ENCODE measurements around the gene KTN1.

The KTN1 gene

DNA sequence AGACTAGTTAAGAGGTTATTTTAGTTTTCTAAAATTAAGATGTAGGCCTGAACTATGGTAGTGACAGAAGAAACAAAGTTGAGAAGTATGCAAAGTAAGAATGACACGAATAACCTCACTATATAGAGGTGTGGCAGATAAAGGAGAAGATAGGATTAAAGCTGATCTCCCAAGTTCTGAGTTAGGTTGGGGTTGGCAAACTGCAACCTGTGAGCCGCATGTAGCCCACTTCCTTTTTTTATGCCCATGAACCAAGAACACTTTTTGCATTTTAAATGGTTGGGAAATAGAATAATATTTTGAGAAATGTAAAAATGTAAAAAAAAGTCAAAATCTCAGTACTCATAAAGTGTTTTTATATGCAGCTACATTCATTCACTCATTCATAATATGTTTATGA lies 34.3 kb downstream of the KTN1 start:
- no peak for DNase-seq

DNA sequence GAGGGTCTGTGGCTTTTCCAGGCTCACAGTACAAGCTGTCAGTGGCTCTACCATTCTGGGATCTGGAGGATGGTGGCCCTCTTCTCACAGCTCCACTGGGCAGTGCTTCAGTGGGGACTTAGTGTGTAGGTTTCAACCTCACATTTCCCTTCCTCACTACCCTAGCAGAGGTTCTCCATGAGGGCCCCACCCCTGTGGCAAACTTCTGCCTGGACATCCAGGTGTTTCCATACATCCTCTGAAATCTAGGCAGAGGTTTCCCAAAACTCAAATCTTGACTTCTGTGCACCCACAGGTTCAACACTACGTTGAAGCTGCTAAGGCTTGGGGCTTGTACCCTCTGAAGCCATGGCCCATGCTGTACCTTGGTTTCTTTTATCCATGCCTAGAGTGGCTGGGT lies 40.3 kb downstream of the KTN1 start:
- no peak for DNase-seq

DNA sequence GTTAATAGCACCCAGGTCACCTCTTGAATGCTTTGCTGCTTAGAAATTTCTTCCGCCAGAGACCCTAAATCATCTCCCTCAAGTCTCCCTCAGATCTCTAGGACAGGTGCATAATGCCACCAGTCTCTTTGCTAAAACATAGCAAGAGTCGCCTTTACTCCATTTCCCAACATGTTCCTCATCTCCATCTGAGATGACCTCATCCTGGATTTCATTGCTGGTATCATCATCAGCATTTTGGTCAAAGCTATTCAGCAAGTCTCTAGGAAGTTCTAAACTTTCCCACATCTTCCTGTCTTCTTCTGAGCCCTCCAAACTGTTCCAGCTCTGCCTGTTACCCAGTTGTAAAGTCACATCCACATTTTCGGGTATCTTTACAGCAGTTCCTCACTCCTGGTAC lies 41.0 kb downstream of the KTN1 start:
- no peak for DNase-seq

DNA sequence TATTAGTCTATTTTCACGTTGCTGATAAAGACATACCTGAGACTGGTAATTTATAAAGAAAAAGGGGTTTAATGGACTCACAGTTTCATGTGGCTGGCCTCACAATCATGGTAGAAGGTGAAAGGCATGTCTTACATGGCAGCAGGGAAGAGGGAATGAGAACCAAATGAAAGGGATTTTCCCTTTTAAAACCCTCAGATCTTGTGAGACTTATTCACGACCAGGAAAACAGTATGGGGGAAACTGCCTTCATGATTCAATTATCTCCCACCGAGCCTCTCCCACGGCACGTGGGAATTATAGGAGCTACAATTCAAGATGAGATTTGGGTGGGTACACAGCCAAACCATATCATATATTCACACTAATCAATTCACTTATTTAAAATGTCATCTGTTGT lies 41.4 kb downstream of the KTN1 start:
- no peak for DNase-seq

DNA sequence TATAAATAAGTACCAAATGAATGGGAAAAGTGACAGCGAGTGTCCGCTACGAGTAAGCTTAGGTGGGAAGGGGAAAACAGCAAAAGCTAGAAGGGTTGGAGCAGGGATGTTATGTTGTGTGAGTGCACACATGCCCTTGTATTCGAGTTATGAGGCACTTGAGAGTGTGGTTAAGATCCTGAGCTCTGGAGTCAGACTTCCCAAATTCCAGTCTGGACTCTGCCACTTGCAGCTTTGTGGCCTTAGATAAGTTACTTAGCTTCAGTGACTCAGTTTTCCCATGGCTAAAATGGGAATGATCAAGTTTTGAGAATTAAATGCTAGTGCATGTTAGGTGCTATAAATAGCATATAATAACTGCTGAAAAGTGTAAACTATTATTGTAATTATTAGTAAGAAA lies 44.9 kb downstream of the KTN1 start:
- no peak for DNase-seq

DNA sequence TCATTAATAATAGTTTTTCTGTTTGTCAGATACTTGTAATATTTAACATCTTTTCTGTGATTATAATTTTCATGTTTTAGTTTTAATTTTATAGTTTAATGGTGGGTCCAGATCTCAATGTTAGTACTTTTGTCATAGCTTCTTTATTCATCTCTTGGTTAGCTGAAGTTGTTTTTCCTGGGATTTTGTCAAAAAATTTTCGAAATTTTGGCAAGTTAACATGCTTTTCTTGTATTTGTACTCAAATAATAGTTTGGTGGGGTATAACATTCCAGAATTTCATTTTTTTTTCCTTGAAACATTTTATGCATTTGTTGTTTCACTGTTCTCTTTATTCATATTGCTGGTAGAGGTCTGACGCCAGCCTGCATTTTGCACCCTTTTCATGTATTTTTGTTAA lies 45.5 kb downstream of the KTN1 start:
- no peak for DNase-seq

DNA sequence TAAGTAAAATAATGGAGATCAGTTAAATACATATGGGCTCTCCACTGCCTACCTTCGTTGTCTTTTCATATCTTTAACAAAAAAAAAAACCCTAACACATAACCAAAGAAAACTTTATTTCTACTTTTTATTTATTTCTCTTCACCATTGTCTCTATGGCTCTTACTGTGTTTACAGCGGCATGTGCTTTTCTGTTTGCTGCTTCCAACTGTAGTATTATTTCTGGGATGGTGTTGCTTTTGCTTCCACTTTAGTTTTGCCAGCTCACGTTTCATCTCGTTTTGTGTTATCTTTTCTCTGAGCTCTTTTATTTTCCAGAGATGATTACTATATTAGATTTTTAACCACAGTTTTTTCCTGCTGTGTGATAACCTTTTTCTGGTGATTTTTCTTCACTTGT lies 46.1 kb downstream of the KTN1 start:
- no peak for DNase-seq

DNA sequence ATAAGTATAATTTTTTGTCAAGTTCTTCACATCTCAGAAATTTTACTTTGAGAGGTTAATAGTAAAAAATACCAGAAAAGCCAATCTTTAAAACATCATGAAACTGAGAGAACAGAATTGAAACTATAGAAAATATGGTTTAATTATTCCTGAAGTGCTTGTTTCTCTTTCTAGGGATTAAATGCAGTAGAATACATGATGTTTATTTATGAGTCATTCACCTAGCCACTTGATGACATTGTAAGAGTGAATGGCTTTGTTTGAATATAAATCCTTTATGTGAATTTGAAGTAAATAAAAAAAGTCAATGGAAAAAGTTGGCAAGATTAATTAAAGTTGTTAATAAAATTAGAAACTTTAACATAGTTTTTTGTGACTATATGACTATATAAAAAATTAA lies 48.4 kb downstream of the KTN1 start:
- DNase-seq, result no peak

DNA sequence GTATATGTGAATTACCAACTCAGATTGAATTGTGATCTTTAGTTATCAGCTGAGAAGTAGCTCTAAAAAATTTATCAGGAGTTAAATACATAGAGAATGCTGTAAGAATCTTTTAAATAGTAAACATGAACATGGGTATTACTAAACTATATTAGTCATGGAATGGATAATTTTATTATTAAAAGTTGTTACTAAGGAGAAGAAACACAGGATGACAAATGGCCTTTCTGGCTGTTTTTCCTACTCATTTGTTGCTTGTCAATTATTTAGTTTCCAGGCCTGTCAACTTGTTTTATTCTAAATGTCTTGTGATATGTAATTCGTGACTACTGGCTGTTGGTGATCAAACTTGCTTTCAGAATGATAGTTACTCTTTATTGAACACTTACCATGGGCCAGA lies 58.7 kb downstream of the KTN1 start:
- DNase-seq, result no peak

DNA sequence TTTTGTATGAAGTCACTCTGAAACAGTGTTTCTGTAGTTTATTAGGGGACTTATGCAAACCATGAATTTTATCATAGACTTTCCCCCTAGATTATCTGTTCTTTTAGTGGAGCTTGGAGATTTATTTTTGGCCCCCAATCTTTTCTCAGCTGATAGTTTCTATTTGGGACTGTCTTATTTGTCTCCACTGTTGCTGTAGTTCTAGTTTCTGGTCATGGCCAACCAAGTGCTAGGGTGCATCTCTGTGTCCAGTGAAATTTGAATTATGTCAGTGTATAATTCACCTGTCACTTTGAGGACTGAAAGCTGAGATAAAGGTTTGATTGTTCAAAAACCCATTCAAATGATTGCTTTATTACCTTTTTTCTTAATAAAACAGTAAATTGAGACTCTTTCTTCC lies 61.3 kb downstream of the KTN1 start:
- no peak for DNase-seq

DNA sequence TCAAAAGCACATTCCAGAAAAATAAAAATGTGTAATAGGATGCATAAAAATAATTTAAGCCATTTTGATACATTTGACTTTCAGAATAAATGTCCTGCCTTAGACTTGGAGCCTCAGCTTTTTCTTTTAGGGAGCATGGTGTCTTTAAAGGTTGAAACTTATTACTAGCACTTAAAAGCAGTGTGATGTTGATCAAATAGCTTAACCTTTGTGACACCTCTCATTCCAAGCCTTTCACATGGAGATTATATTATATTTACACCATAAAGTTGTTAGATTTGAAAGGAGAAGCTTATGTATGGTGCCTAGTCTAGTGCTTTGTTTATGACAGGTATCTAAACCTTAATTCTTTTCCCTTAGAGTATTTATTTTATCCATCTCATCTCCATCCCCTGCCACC lies 61.9 kb downstream of the KTN1 start:
- no peak for DNase-seq

DNA sequence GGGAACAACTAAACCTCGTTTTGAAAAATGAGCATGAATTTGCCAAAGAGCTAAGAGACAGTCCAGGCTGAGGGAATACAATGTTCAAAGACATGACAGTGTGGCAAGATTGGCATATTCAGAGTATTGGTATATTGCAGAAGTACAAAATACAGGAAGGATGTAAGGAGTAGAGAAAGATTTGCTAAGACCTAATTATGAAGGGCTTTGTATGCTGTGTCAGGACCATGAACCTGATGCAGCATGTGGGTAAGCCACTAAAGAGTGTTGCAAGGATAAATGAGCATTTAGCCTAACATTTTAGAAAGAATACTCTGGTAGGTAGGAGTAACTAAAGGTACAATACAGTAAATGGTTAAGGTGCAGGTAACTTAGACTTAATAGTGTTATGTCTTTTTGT lies 65.1 kb downstream of the KTN1 start:
- DNase-seq, result no peak

DNA sequence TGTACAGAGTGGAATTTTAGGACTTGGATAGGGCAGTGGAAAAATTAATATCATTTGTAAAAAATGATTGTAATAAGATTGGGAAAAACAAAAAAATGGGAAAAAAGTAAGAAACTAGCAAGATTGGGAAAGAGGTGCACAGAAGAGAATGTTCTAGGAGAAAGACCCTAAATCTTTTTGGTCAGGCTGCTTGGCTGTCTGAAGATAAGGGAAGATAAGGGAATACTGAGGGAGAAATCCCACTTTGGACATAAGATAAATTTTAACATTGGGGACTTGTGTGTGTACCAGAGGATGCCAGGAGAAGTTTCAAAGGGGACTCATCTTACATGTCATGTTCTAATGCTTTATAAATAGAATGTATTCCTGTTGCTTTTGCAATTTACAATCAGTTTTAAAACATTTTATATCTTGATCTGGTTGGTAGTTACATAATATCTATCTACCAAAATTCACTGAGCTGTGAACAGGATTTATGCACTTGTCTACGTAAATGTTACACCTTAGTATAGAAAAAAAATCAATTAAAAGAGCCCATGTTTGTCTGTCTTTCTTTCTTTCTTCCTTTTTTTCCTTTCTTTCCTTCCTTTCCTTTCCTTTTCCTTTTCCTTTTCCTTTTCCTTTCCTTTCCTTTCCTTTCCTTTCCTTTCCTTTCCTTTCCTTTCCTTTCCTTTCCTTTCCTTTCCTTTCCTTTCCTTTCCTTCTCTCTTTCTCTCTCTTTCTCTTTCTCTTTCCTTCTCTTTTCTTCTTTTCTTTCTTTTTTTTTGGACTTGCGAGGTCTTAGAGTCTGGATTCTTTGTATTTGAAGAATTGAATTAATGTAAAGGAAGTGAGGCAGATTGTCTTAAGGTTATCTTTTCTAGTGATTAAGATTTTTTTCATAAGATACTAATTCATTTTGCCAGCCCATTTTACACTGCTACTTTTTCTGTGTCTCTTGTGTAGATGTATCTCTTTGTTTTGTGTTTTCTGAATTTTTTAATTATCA lies 66.1 kb downstream of the KTN1 start:
- no peak for DNase-seq

DNA sequence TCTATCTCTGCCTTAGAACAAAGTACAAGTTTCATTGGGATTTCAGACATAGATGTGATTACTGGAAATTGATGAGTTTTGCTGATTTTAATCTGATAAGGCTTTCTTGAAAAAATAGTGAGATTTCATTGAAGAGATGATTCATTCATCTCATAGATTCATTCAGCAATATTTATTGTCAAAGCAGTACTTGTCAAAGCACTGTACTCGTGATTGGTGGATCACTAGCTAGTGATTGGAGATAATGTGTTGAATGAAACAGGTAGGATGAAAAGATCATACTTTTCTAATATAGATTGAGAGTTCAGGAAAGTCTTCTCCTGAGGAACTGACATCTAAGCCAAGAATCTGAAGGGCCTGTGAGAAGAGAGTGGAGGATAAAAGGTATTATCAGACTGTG lies 71.0 kb downstream of the KTN1 start:
- DNase-seq, result no peak

DNA sequence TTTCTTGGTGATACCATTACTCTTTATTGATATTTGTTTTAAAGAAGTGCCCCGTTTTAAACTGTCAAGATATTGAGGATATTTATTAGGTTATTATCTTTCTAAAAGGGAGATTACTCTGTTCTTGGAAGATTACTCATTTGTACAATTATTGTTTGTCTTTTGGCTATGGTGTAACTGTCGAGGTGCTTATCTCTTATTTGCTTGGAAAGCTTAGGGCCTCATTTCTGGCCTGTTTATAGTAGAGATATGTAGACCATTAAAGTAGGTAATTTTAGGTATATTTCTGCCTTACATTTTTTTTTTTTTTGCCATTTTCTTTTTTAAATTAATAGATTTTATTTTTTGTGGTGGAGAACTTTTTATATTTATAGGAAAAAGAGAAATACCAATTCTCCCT lies 74.2 kb downstream of the KTN1 start:
- DNase-seq, result no peak

DNA sequence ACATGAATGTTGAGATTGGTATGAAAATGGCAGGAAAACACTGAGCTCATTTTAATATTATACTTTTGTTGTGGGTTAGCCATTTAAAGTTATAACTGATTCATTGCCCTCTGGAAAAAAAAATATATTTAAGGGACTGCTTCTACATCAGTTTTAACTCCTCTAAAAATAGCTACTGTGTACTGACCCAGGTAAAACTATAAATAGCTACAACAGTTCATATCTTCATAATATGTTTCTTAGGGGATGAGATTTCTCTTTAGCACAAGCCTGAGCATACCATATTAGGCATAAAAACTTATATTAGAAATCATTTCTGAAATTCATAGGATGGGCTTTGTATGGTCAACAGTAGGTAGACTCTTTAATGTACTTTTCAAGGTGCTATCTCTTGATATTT lies 81.0 kb downstream of the KTN1 start:
- DNase-seq, result no peak

DNA sequence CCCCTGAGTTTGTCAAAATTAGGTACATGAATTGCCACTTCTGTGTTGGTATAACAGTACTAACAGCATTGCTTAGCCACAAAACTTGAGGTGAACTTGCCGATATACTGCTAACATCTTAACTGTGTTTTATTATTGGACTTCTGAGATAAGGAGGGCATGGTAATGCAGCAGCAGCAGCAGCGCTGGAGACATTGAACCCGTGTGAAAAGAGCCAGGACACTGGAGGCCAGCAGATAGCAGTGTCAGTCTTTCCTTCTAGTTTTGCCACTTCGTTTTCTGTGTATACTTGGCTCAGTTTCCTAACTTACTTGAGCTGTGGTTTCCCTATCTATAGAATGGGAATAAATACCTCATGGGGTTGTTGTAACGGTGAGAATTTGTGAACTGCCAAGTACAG lies 82.7 kb downstream of the KTN1 start:
- DNase-seq, result no peak

DNA sequence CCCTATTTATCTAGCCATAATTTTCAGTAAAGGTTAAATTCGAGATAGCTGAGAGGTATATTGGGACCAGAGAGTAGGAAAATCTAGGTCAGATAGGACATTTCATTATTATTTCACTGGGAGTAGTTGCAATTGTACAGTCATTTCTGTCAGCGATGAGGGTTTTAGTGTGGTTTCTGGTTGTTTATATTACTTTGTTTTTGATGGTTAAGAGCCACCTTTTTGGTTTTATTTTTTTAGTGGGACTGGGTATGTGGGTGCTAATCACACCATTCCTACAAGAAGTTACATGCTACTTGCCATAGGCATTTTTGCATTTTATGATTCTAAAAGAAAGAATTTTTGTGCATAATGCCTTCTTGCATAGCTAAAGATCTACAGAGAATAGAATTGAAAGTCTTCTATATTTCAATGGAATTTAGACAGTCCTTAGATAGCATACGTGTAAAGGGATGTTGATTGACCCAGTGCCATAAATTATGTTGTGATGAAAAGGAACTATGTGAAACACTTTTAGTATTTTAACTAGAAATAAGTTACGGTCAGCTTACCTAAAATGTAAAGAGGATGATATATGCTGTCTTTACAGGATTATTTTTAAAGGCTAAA lies 85.2 kb downstream of the KTN1 start:
- no peak for DNase-seq

DNA sequence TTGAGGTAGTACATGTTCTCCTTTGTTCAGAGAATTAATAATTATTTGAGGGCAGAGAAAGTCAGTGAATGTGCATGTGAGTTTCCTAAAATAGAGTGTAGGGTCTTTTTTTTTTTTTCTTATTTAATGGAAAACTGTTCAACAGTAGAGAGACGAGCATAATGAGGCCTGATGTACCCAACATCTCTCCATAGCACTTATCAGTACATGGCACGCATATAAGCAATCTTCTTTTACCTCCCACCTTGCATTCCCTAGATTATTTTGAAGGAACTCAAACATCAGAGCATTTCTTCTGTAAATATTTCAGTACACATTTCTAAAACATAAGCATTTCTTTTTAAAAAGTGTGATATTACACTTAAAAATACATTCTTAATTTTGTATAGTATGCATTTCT lies 87.8 kb downstream of the KTN1 start:
- no peak for DNase-seq

DNA sequence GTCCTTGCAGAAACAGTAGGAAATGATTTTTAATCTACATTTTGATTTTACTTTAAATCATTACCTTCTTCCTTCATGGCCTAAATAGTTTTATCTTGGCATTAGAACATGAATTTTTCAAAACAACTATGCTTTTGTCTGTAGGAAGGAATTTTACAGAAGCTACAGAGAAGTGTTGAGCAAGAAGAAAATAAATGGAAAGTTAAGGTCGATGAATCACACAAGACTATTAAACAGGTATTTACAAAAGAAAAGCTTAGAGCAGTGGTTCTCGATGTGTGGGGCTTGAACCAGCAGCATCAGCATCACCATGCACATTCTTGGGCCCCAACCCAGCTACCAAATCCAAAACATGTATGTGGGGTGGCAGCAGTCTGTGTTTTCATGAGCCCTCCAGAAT lies 91.6 kb downstream of the KTN1 start:
- DNase-seq, result no peak

DNA sequence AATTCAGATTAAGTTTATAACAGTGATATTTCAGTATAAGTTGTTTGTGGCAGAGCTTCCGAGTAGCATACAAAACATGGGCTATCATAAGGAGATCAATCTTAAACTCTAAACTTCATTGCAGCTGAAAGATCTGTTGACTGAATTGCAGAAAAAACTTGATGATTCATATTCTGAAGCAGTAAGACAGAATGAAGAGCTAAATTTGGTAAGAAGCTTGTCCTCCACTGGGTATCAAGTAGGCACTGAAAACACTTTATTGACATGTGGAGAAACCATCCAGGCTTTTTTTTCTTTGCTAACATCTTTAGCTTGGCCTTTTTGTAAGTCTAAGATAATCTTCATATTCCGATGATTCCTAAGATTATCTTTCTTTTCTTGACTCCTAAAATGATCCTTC lies 93.0 kb downstream of the KTN1 start:
- no peak for DNase-seq

DNA sequence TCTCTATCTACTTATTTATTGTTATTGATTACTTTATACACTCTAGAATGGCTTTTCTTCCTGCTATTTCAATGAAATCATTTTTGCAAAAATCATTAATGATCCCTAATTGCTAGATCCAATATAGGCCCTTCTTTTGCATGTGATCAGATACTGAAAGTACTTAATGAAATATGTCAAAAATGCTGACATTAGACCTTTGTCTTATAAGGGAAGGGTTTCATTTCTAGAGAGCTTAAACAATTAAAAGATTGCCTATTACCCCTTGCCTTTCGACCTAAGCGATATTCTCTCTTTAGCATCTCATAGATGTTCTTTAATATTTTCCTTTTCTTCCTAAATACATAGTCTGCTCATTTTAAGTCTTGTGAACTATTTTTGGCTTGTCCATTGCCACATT lies 101.1 kb downstream of the KTN1 start:
- DNase-seq, result no peak

DNA sequence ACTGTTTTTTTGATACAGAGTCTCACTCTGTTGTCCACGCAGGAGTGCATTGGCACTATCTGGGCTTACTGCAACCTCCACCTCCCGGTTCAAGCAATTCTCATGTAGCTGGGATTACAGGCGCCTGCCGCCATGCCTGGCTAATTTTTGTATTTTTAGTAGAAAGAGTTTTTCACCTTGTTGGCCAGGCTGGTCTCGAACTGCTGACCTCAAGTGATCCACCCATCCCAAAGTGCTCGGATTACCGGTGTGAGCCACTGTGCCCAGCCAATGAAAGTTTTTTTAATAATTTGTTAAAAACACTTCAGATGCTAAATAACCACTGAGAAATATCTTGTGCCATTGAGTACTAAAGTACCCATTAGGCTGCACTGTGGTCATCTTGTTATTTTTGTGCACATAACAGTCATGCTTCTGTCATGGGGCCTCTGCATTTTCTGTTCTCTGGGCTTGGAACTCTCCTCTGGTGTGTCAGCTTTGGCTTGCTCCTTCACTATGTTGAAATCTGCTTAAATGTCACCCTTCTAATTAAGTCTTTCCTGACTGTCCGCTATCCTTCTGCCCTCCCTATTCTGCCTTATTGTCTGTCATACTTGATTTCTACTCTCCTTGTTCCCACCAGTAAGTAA lies 105.1 kb downstream of the KTN1 start:
- no peak for DNase-seq

DNA sequence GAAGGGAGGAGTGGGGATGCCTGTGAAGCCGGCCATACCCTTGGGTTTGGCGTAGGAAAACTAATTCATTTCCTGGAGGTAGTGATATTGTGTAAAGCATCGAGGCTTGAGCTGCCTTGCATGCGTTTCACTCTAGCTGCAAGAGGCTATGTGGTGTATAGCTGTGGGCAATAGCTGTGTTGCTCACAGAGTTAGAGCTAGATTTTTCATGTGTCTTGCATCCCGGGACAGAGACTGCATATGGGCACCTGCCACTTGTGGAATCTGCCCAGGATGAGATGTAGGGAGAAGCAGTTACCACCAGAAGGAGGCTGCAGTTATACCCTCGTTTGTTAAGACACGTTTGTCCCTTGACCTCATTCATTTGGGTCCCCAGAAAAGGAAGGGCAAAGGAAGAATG lies 106.7 kb downstream of the KTN1 start:
- no peak for DNase-seq
